Left cardiac atrium (tissue), 4 donors: ENCODE results near the gene RELN. TPM values are rescaled to one million over a fixed set of nuclear protein-coding genes. Genes with fewer than 3 reads are reported as not detected.

Experiments used
- ATAC-seq, 2 donors: fragments of 200-7000 bp; cut with Tn5 transposase; one replicate each; pipeline ENCODE4 v1.9.1; 2020; ENCODE audit warnings: mild to moderate bottlenecking in 2 of 2, moderate library complexity in 2 of 2
- DNase-seq: peaks from one replicate; pipeline ENCODE4 v3.0.0-alpha.2; 2020
- intact Hi-C, 2 donors: fragments of 100-400 bp; cut with DNase I; formaldehyde crosslinking; loops; one replicate each; pipeline versions ENCODE4 v1.14.1 to v1.15.1; 2022 to 2023
- total RNA-seq, 2 donors: library from RNA; stranded (reverse); fragmentation: NEBNext Ultra II Directional; extraction: Animal tissue kit (Norgen Biotek cat#: 25700); gene quantifications; one replicate each; pipeline ENCODE4 v1.2.1, GENCODE V29; 2021
- donor health status: DM: no; HTN: yes; CAD: no.
- donor health status: DM: no; HTN: yes; CAD: no; lungs with severe emphysema.
- donor health status: DM: yes; HTN: yes; CAD: no.
- donor health status: Dilated cardiomyopathy.

Gene RELN
- total RNA-seq, 2 donors from 2014 or later = 3.3 to 3.6 TPM

DNA sequence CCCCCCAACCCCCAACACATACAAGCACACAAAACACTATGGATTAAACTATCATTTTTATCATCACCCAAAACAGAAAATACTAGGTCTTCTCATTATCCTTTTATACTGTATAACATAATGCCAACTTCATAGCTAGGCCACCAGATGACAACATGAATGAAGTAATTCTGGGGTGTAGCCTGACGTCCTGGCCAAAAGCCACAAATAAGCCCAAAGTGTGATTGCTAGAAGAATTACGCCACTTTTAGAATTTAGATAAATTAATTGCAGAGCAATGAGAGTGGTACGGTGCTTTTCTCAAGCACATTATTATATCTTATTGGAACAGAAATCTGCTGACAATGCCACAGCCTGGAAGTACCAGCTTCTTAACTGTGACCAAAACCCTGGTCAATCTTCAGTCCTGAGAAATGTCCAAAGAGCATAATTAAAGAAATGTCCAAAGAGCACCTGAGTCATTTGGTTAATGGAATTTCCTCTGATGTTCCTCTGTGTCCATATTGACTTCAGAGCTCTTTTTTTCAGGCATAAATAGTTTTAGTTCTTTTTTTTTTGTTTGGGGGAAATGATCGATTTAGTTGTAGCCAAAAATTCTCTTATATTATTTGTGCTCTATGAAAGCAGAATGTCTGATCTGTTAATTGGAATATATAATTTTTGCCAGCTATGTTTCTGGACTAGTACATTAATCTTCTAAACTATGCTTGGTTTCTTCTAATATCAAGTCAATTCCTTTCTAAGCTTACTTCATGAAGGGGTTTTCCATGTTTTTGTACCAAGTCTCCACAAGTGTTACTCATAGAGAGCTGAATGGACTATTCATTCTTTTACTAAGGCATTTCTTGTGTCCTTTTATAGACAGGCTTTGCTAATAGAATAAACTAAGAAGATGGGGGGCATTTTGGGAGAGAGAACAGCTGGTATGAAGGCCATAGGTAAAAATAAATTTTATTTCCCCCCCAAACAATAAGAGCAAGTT, 310.0 kb downstream of the RELN start:
- DNase-seq = no peak
- intact Hi-C loops = no loop called here
- no peak for ATAC-seq

DNA sequence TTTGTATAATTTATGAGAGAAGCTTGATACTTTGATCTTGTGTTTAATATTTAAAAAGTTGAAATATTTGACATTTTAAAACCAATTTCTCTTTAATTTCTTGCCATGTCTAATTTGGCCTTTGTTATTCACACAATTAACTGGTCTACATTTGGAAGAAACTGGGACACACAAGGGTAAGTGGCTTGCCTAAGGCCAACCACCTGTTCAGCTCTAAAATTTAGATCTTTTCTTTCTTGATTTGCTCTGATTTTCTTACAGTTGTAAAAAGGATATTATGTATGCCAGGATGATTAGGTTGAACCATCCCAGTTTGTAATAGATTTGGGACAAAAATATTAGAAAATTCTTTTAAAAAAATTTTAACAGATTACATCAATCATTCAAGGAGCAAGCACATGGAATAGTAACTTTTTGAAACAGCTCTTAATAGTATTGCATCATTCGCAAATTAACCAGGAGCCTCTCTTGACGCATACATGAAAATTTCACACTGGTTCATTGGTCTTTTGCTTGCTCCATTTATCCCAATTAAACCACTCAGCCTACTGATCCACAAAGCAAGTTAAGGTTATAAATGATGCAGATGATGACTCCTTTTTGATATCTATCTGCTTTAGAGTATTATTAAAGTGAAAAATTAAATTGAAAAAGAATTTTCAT, 321.0 kb downstream of the RELN start:
- ATAC-seq = no peak
- DNase-seq = no peak
- intact Hi-C loops = no loop called here

DNA sequence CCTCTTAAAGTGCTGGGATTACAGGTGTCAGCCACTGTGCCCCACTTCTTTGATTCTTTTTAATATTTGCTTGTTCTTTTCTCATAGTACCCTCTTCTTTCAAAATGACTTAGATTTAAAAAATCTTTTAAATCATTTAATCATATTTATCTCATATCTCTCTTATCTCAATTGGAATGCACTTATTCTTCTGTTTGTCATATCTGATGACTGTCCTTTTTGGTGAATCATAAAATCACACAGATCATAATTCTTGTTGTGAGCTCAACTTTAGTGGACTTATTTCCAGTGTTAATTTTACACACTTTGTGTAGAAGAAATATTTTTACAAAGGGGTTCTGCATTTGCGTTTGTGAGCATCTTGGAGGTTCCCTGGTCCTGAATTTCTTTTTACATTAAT, 323.1 kb downstream of the RELN start:
- intact Hi-C loops = no loop called here
- no peak for DNase-seq

DNA sequence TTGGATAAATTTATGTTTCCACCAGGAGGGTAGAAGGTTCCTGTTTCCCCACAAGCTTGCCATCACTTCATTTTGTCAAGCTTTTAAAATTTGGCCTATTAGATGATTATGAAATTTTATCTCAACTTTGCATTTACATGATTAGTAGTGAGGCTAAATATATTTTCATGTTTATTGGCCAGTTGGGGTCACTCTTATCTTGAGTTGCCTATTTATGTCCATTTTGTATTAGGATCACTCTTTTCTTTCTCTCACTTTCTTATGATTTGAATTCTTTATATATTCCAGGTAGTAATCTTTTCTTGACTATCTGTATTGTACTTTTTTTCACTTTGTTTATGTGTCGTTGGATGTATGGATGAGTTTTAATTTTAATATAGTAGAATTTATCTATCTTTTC, 324.9 kb downstream of the RELN start:
- intact Hi-C loops = no loop called here
- DNase-seq (no peak), ATAC-seq (no peak)

More for the DNA sequence above, 323.1 kb downstream of the RELN start:
- no peak for ATAC-seq

DNA sequence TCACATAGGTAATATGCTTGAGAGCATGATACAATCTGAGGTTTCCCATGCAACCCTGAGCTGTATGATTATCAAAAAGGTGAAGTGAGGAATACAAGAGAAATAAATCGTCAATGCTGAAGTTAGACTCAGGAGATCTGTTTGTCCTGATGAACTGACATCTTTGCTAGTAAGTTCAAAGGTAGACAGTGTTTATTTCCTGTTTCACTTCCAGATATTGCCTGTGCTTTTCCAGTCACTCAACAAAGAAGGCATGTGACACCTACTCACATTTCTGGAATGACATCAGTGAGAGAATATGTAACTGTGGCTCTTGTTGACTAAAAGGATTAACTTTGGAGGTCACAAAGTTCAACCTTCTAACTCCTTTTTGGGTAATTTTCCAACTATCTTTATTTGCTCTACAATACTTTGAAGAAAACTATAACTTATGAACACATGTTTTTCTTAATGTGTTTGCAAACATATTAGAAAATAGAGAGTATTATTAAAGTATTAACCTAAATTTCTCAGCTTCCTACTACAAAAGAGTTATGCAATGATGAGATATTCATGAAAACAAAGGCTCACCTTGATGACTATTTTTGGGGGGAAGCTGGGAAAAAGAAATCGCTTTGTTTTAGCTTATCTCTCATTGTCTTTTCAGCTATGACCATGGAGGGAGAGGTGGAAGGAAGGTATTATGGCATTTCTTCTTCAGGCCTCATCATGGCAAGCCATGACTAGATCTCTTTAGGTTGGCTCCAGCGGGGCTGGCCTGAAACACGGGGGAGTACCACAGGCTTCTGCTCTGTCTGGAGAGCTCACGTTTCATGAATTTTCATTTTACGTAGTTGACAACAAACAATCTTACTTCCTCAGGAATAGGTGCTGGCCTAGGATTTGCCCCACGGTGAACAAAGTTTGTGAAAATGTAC, 328.7 kb downstream of the RELN start:
- intact Hi-C loops = no loop called here
- ATAC-seq (peak in 1 of 2 donors; percentile 62), DNase-seq (no peak)

DNA sequence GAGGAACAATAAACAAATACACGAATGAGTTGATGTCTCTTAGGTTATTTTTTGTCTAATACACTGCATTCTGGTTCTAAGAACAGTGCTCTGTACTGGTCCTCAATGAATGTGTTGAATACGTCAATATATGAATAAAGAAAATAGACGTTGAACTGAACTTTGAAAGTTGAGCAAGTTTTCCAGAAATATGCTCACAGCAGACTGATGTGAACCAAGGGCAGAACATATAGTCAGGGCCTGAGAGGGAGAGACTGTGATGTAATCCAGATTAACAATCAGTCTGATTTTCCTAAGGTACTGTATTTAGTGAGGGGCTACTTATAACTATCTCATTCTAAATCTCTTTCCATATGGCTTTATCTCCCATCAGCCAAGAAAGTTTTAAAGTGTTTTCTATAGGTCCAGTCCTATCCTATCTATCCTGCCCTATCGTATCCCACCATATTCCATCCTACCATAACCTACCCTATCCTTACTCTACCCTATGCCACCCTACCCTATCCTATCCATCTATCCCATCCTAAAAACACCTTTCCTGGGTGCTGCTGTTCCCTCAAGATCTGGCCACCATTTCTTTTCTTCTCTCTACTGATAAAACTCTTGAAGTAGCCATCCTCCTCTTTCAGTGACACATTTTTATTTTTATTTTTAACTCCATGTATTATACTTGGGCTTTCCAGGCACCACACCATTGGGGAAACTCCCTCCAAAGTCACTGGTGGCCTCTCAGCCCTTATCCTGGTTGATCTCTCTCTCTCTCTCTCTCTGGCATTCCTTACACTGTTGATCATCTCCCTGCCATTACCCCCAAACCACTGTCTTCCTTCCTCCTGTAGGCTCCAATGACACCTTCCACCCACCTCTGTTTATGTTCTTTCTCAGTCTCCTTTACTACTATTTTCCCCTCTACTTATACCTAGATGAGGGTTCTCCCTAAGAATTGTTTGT, 331.1 kb downstream of the RELN start:
- no peak for DNase-seq
- intact Hi-C loops = no loop called here
- no peak for ATAC-seq

DNA sequence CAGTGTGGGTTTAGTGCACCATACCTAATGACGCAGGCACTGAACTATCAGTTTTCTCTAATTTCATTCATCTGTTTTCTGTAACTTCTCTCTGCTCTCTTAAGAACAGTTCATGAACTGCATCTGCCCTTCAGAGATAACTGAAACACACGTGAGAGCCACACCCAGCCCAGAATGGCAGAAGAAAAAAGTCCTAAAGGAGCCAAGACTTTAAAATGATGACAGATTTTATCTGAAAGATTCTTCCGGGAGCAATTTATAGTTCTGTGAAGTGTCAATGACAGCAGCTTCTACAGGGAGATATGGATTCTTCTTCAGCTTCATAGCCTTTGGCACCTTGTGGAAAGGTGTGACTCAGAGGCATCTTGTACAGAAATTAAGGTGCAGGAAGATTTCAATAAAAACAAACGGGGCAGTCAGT, 332.0 kb downstream of the RELN start:
- ATAC-seq = peak in 1 of 2 donors; percentile 39
- no peak for DNase-seq
- intact Hi-C loops = no loop called here

DNA sequence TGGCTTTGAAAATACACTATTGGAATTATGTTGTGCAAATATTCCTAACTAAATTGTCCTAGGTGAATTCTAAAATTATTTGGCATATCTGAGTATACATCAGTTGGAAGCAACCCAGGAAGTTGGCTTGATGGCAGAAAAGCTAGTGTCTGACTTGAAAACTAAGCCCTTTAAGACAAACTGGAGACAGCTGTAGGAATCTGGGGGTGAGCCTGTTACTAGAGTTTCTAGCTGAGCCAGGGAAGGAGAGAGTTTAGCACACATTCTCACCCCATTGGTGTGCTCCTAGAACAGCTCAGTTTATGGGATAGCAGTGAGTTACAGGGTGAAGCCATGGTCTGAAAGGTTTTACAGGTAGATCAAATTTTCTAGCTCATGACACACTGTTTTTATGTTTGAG, 333.2 kb downstream of the RELN start:
- no peak for ATAC-seq
- DNase-seq = no peak
- intact Hi-C loops = no loop called here

DNA sequence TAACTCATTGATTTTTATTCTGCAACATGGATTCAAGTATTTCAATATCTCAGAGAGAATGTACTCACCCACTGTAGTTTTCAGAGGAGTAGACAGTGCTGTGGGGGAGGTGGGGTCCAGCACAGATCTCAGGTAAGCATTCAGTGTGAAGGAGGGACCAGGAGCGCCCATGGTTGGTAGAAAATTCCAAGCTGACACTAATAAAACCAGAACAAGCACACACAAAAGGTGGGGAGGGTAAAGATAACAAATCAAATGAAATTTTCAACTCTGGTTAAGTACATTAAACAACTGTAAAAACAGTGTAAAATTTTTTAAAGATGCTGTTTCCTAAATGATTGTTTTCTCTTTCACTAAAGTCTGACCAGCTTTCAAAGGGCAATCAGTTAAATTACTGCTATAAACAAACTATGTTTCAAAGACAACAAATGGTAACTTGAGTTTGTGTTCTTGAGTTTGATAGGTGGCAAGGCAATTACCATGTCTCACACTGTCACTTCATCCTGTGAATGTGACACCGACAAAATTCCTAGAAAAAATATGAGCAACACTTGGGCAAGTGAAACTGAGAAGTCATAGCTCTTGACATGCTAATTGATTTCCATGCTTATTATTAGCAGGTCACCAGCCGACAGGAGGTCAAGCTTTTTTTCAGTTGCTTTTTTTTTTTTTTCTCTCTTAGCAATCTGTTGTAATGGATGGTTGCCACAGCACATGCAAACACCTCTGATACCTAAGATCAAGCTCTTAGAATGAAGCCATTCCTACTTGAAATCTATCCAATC, 337.7 kb downstream of the RELN start:
- intact Hi-C loops = no loop called here
- DNase-seq = no peak
- ATAC-seq = peak; percentile 59 to 62

DNA sequence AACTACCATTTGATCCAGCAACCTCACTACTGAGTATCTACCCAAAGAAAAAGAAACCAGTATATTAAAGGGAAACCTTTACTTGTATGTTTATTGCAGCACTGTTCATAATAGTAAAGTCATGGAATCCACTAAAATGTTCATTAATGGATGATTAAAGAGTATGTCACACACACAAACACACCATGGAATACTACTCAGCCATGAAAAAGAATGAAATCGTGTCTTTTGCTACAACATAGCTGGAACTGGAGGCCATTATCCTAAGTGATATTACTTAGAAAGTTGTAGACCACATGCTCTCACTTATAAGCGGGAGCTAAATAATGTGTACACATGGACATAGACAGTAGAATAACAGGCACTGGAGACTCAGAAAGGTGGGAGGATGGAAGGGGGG, 340.4 kb downstream of the RELN start:
- intact Hi-C loops = no loop called here
- ATAC-seq (no peak), DNase-seq (no peak)

DNA sequence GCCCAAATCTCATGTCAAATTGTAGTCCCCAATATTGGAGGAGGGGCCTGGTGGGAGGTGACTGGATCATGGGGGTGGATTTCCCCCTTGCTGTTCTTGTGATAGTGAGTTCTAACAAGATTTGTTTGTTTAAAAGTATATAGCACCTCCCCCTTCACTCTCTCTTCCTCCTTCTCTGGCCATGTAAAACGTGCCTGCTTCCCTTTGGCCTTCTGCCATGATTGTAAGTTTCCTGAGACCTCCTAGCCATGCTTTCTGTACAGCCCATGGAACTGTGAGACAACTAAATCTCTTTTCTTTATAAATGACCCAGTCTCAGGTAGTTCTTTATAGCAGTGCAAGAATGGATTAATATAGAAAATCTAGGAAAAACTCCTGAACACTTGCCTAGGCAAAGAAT, 341.3 kb downstream of the RELN start:
- ATAC-seq (no peak), DNase-seq (no peak)
- intact Hi-C loops = no loop called here

DNA sequence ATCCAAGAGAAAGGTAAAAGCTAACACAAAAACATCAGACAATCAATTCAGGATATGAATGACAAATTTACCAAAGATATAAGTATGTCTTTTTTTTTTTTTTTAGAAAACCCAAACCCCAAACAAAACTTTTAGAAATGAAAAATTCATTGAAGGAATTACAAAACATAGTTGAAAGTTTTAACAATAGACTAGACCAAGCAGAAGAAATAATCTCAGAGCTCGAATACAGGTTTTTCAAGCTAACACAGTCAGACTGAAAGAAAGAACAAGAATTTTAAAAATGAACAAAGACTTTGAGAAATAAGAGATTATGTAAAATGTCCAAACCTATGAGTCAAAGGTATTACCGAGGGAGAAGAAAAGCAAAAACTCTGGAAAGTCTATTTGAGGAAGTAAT, 345.1 kb downstream of the RELN start:
- ATAC-seq (no peak), DNase-seq (no peak)
- intact Hi-C loops = no loop called here

DNA sequence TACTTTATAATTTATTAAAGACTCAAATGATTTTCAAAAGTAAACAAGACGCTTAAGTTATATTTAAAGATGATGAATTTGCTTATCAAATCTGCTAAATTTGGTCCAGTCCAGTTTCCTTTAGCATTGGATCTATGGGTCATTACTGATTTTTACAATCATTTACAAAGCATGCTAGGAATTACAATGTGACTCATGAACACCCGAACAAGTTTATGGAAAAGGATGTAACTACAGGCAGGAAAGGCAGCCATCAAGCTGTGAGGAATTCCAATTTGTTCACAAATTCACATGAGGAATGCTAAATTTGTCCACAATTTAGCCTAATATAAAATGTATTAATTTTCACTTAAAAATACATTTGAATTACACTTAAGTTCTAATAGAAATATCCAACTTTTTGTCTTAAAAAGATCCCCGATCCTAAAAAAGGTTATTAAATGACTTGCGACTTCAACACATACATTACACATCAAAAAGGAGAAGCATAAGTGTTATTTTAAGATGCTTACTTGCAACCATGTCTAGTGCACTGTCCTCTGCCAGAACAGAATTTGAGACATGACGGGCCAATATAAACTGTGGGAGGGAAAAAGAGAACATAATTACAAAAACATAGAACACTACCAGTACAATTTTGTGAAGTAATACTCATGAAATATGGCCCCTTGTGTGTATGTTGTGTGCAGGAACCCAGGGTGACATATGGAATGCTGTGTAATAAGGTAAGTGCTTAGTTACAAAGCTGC, 349.3 kb downstream of the RELN start:
- DNase-seq (no peak), ATAC-seq (no peak)
- intact Hi-C loops = no loop called here

DNA sequence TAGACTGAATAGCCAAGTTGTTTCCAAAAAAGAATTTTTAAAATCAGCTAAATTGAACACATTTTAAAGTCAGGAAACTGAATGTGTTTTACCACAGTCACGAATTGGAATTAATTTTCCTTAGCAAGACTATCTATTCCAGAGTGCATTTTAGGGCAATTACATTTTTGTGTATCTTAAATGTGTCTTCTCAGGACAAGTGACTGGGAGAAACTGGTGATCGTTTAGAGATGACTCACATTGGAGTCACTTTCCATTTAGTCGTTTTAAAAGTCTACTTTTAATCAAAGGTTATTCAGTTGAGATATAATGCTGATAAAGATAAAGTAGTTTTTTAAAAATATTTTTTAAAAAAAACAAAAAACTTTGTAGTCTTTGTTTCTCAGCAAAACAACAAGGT, 351.7 kb downstream of the RELN start:
- ATAC-seq (no peak), DNase-seq (no peak)

DNA sequence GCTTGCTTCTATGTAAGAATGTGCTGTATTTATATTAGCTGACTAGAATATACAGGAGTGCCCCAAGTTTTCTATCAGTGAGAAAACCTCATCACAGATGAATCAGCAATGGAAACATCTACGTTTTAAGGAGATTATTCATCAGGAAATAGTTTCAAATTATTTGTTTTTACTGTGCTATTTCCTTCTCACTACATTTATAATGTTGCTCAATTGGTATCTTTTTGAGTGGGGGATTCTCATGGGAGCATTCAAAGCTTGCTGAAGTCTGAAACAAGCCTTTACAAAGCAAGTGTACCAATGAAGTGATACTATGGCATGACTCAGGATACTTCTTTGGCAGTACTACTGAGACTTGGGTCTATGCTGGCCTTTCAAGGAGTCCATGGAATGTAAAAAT, 352.4 kb downstream of the RELN start:
- intact Hi-C loops = no loop called here
- DNase-seq (no peak), ATAC-seq (no peak)

More for the DNA sequence above, 351.7 kb downstream of the RELN start:
- intact Hi-C loops = no loop called here

DNA sequence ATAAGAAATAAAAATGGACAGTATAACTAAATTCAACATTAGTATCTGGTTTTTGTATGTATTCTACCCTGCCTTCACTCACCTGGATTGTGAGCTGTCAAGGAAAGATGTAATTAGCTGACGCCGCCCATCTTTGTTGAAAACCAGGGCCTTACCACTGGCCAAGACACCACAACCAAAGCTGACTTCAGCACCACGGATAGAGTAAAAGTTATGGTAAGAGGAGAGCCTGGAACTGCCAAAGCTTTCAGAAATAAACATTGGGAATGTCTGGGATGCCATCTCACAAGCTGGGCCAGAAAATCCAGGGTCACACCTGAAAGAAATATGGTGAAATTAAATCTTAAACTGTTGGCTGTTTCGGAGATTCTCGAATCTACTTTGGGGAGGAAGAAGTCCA, 353.3 kb downstream of the RELN start:
- DNase-seq (no peak), ATAC-seq (no peak)
- intact Hi-C loops = no loop called here

DNA sequence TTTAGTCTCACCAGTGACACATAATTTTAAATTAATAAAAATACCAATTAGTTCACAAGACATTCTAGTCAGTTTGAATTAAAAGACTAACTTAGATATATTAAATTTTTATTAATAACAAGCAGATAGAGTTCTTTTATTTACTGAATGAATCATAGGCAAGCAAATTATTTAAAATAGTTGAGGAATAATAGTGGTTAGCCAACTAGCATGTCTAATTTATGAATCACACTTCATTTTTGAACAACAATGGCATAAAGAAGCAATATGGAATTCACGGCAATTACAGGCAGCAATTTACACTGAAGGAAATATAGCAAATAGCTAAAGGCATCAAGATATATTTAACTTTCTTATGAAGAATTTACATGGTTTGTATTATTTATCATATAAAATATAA, 356.5 kb downstream of the RELN start:
- intact Hi-C loops = no loop called here
- DNase-seq = no peak
- no peak for ATAC-seq
